OCI-LY3 (cell line): ENCODE measurements around the gene USH2A.

Source experiments
- H2AFZ ChIP-seq: fragments of 200-600, 300-600 bp; shearing (Covaris generic); 2 replicates; pipeline ENCODE4 v1.6.0; 2014; ENCODE audit warnings: antibody characterized with exemption, low read depth, low read length
- H3K27ac ChIP-seq: fragments of 200-600, 300-600 bp; sonication (generic); 2 replicates; pipeline ENCODE4 v1.5.1; 2014; ENCODE audit warnings: mild to moderate bottlenecking, low read length, moderate library complexity, mixed read lengths
- H3K27me3 ChIP-seq: fragments of 200-600, 300-600 bp; sonication (generic); 2 replicates; pipeline ENCODE4 v1.6.1; 2014; ENCODE audit warnings: low read depth, low read length, mixed read lengths
- H3K36me3 ChIP-seq: fragments of 200-600, 300-600 bp; sonication (generic); replicated peaks from 2 replicates; pipeline ENCODE3; 2014; ENCODE audit warnings: low read depth, low read length, mixed read lengths
- H3K4me1 ChIP-seq: fragments of 300-600, 200-600 bp; sonication (generic); 2 replicates; pipeline ENCODE4 v1.6.1; 2014; ENCODE audit warnings: low read length, mixed read lengths
- H3K4me2 ChIP-seq: fragments of 200-600, 300-600 bp; sonication (generic); 2 replicates; pipeline ENCODE4 v1.6.1; 2014; ENCODE audit warnings: low read length, mixed read lengths
- H3K4me3 ChIP-seq: fragments of 300-600, 200-600 bp; sonication (generic); 2 replicates; pipeline ENCODE4 v1.5.1; 2014; ENCODE audit warnings: antibody characterized with exemption, mild to moderate bottlenecking, low read length, moderate library complexity
- H3K79me2 ChIP-seq: fragments of 300-600, 200-600 bp; shearing (Covaris generic); 2 replicates; pipeline ENCODE4 v1.6.1; 2014; ENCODE audit warnings: mild to moderate bottlenecking, low read length, mixed read lengths
- H3K9ac ChIP-seq: fragments of 300-600, 200-600 bp; shearing (Covaris generic); 2 replicates; pipeline ENCODE4 v1.6.0; 2014; ENCODE audit warnings: mild to moderate bottlenecking, low read length, moderate library complexity
- H3K9me3 ChIP-seq: fragments of 200-600, 300-600 bp; shearing (Covaris generic); 2 replicates; pipeline ENCODE4 v1.6.1; 2014; ENCODE audit warnings: low read length, mixed read lengths; ENCODE audit not compliant: insufficient read depth
- H4K20me1 ChIP-seq: fragments of 200-600, 300-600 bp; sonication (generic); 2 replicates; pipeline ENCODE4 v1.6.1; 2016; ENCODE audit warnings: low read length, mixed read lengths; ENCODE audit not compliant: insufficient read depth
- EZH2phosphoT487 ChIP-seq: fragments of 200-600 bp; shearing (Covaris generic); IDR thresholded peaks from 2 replicates; pipeline ENCODE4 v1.6.1; 2018; ENCODE audit warnings: antibody characterized with exemption, mixed run types, low read depth
- TF ChIP-seq, protein P1 (sequence below): fragments of 200-600, 300-600 bp; sonication (generic); IDR thresholded peaks from 2 replicates; pipeline ENCODE4 v1.5.1; 2014; ENCODE audit warnings: antibody characterized with exemption, low read length, low read depth

The USH2A gene

GRCh38 chr1:215589650-215590435, 833.4 kb downstream of the USH2A start:
- Histone ChIP-seq H2AFZ (no peak overlapping the region), H3K36me3 (peaks cover 33% of the 10 kb centered on the region), H3K79me2 (no peaks in the 10 kb centered on the region), H3K9ac (no peak overlapping the region), H3K4me2 (no peak overlapping the region), H3K27me3 (no peaks in the 10 kb centered on the region), H4K20me1 (no peaks in the 10 kb centered on the region), H3K4me3 (no peak overlapping the region), H3K27ac (no peak overlapping the region), H3K9me3 (no peaks in the 10 kb centered on the region), H3K4me1 (no peaks in the 10 kb centered on the region)
- no peak for TF ChIP-seq EZH2phosphoT487
- TF ChIP-seq, protein P1, sequence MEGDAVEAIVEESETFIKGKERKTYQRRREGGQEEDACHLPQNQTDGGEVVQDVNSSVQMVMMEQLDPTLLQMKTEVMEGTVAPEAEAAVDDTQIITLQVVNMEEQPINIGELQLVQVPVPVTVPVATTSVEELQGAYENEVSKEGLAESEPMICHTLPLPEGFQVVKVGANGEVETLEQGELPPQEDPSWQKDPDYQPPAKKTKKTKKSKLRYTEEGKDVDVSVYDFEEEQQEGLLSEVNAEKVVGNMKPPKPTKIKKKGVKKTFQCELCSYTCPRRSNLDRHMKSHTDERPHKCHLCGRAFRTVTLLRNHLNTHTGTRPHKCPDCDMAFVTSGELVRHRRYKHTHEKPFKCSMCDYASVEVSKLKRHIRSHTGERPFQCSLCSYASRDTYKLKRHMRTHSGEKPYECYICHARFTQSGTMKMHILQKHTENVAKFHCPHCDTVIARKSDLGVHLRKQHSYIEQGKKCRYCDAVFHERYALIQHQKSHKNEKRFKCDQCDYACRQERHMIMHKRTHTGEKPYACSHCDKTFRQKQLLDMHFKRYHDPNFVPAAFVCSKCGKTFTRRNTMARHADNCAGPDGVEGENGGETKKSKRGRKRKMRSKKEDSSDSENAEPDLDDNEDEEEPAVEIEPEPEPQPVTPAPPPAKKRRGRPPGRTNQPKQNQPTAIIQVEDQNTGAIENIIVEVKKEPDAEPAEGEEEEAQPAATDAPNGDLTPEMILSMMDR = no peak

GRCh38 chr1:215584389-215584788, 838.9 kb downstream of the USH2A start:
- H3K9ac ChIP-seq = no peak overlapping the region
- no peak overlapping the region for H2AFZ ChIP-seq
- H3K4me3 ChIP-seq = no peak overlapping the region
- no peak overlapping the region for H3K27ac ChIP-seq
- H3K9me3 ChIP-seq = no peaks in the 10 kb centered on the region
- H3K27me3 ChIP-seq = no peaks in the 10 kb centered on the region
- no peaks in the 10 kb centered on the region for H4K20me1 ChIP-seq
- H3K4me1 ChIP-seq = no peaks in the 10 kb centered on the region
- H3K79me2 ChIP-seq = no peaks in the 10 kb centered on the region
- H3K36me3 ChIP-seq = peaks cover 56% of the 10 kb centered on the region
- TF ChIP-seq EZH2phosphoT487 = no peak
- TF ChIP-seq, protein P1 = no peak
- H3K4me2 ChIP-seq = no peak overlapping the region

- Histone ChIP-seq H3K36me3 (peaks cover 55% of the 10 kb centered on the region), H3K27ac (no peak overlapping the region), H3K9me3 (no peaks in the 10 kb centered on the region), H3K4me1 (no peaks in the 10 kb centered on the region), H4K20me1 (no peaks in the 10 kb centered on the region), H3K4me2 (no peak overlapping the region), H3K79me2 (no peaks in the 10 kb centered on the region), H3K9ac (no peak overlapping the region), H2AFZ (no peak overlapping the region), H3K4me3 (no peak overlapping the region), H3K27me3 (no peaks in the 10 kb centered on the region)
- TF ChIP-seq, protein P1 = no peak
- no peak for TF ChIP-seq EZH2phosphoT487
Observed at GRCh38 chr1:215583185-215583749, 840.0 kb downstream of the USH2A start.

- no peak overlapping the region for H3K9ac ChIP-seq
- H3K27ac ChIP-seq = no peak overlapping the region
- H2AFZ ChIP-seq = no peak overlapping the region
- H3K9me3 ChIP-seq = no peaks in the 10 kb centered on the region
- H4K20me1 ChIP-seq = no peaks in the 10 kb centered on the region
- H3K4me1 ChIP-seq = no peaks in the 10 kb centered on the region
- H3K4me2 ChIP-seq = no peak overlapping the region
- TF ChIP-seq EZH2phosphoT487 = no peak
- TF ChIP-seq, protein P1 = no peak
- H3K4me3 ChIP-seq = no peak overlapping the region
- H3K27me3 ChIP-seq = no peaks in the 10 kb centered on the region
- H3K36me3 ChIP-seq = peaks cover 59% of the 10 kb centered on the region
- H3K79me2 ChIP-seq = no peaks in the 10 kb centered on the region
Observed at GRCh38 chr1:215581896-215582295, 841.4 kb downstream of the USH2A start.
